ENCODE data around the gene PSMD2.

GRCh38 chr3:184315871-184316661 lies 17.0 kb downstream of the PSMD2 start:
- TF ChIP-seq CTCF (IDR thresholded peaks at IDR 0.05) = no peak
- TF ChIP-seq ZFX (IDR thresholded peaks at IDR 0.05; ENCODE audit: borderline replicate concordance) = no peak

Measured in 22Rv1 (cell line).